NCI-H2171 (cell line): ENCODE data around the gene PHF13.
"Not testable (repeated sequence)": the region's sequence is repeated elsewhere in the genome, so short reads cannot be mapped to it uniquely, and the experiment has no call there.

ENCODE experiments used
- DNase-seq: peaks from one replicate; lab custom pipeline; 2025; lab: John Stamatoyannopoulos, UW

The PHF13 gene

GRCh38 chr1:6660415-6661049 is 47.0 kb downstream of the PHF13 start:
- DNase-seq, result no peak

GRCh38 chr1:6662468-6662867 is 48.9 kb downstream of the PHF13 start:
- not testable (repeated sequence) for DNase-seq

GRCh38 chr1:6666696-6667095 is 53.2 kb downstream of the PHF13 start:
- no peak for DNase-seq

DNA sequence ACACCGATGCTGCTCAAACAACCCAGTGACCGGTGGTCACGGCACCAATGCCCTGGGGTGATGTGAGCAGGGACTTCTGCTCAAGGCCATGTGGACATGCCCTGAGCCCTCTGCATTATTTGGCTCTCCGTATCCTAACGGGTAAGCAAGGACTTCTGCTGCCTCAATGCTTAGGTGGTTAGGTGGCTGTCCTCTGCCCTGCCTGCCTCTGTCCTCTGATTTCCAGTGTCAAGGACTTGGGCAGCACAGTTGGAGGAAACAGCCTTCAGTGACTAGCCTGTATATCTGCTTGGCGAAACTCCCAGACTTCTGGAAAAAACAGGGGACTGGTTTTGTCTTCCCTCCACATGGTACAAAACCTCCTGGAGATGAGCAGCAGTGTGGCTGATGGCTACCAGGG is 53.6 kb downstream of the PHF13 start:
- DNase-seq, result no peak

DNA sequence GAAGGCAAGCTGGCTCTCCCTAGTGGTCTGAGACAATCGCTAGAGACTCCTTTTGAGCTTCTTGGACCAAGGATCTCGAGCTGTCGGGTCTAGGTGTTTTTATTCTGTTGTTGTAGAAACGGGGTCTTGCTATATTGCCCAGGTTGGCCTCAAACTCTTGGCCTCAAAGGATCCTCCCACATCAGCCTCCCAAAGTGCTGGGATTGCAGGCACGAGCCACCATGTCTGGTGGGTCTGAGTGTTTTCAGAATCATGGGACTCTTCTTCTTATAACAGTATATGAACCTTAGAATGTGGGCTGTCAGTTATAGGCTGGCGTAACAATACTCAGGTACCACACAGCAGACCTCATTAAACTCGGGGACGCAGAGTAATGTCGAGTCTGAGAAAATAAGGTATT is 55.0 kb downstream of the PHF13 start:
- DNase-seq, result no peak

DNA sequence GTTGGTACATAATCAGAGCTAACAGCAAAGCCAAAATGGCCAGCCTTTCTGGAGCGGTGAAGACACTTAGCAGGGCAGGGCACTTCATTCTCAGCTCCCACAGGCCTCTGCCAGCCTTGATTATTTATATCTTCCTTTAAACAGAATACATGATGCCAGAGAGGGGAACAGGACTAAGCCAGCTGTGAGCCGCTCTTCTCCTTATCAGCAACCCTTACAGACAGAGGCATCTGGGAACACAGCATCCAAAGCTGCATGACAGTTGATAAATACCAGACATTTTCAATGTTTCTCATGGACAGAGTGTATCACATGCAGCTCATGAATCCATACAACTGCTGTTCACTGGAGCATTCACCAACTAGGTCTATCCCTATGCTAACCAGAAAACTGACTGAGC is 59.0 kb downstream of the PHF13 start:
- DNase-seq, result no peak
